WERI-Rb-1 (cell line): Measurements from ENCODE around the gene GOLGA8T.
A peak's percentile ranks its signal among the peaks of the same experiment; 100 is the strongest.
"Not testable (repeated sequence)": the region's sequence is repeated elsewhere in the genome, so short reads cannot be mapped to it uniquely, and the experiment has no call there.

Source experiments
- DNase-seq: peaks from one replicate; pipeline ENCODE4 v3.0.0-alpha.2; 2020
- H3K27ac ChIP-seq: fragments of 250-450 bp; sonication (Bioruptor Pico); 2 replicates; pipeline ENCODE4 v1.5.1; 2020; ENCODE audit warnings: mild to moderate bottlenecking, moderate library complexity
- H3K27me3 ChIP-seq: fragments of 250-450 bp; sonication (Bioruptor Pico); 2 replicates; pipeline ENCODE4 v1.5.1; 2021; ENCODE audit warnings: mild to moderate bottlenecking, low read depth, moderate library complexity; ENCODE audit not compliant: insufficient read depth, severe bottlenecking
- H3K36me3 ChIP-seq: fragments of 250-450 bp; sonication (Bioruptor Pico); 2 replicates; pipeline ENCODE4 v1.5.1; 2020; ENCODE audit warnings: mild to moderate bottlenecking, moderate library complexity
- H3K4me3 ChIP-seq: 2 replicates; pipeline ENCODE4 v1.5.1; 2011; ENCODE audit warnings: low read depth, mild to moderate bottlenecking, control low read depth, low read length
- H3K9me3 ChIP-seq: fragments of 250-450 bp; sonication (Bioruptor Pico); 2 replicates; pipeline ENCODE4 v1.5.1; 2021; ENCODE audit warnings: mild to moderate bottlenecking, moderate library complexity; ENCODE audit not compliant: severe bottlenecking
- TF ChIP-seq, protein P1 (sequence below): IDR thresholded peaks from 2 replicates; pipeline ENCODE4 v1.5.1; 2011; ENCODE audit warnings: low read depth, mild to moderate bottlenecking, control low read depth, inconsistent platforms, low read length

GOLGA8T gene

GRCh38 chr15:30173041-30173608 is 38.3 kb downstream of the GOLGA8T start:
- H3K4me3 ChIP-seq, H3K27ac ChIP-seq, H3K36me3 ChIP-seq, H3K9me3 ChIP-seq, H3K27me3 ChIP-seq: not testable (repeated sequence)
- TF ChIP-seq, protein P1, sequence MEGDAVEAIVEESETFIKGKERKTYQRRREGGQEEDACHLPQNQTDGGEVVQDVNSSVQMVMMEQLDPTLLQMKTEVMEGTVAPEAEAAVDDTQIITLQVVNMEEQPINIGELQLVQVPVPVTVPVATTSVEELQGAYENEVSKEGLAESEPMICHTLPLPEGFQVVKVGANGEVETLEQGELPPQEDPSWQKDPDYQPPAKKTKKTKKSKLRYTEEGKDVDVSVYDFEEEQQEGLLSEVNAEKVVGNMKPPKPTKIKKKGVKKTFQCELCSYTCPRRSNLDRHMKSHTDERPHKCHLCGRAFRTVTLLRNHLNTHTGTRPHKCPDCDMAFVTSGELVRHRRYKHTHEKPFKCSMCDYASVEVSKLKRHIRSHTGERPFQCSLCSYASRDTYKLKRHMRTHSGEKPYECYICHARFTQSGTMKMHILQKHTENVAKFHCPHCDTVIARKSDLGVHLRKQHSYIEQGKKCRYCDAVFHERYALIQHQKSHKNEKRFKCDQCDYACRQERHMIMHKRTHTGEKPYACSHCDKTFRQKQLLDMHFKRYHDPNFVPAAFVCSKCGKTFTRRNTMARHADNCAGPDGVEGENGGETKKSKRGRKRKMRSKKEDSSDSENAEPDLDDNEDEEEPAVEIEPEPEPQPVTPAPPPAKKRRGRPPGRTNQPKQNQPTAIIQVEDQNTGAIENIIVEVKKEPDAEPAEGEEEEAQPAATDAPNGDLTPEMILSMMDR, result peak; percentile 39
- DNase-seq, result peak; percentile 94

DNA sequence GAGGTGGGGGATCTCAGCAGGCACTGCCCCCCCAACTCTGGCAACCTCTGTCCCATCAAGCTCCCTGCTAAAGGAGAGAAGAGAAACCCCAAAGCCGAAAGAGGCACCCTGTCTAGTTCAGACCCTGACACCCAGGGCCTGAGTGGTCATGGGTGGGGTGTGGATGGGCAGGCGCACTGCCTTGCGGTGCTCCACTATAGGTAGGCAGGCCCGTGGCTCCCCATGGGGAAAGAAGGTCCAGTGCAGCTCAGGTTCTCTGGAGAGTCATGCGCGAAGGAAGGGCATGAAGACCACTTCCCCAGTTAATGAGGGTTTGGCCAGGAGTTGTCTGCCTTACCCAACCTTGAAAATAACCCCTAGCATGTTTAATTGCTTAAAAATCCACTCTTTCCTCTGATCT is 40.4 kb downstream of the GOLGA8T start:
- not testable (repeated sequence) for H3K27ac ChIP-seq, H3K4me3 ChIP-seq, H3K36me3 ChIP-seq, H3K27me3 ChIP-seq, H3K9me3 ChIP-seq, DNase-seq

- H3K36me3 ChIP-seq, H3K9me3 ChIP-seq: not testable (repeated sequence)
Measured at GRCh38 chr15:30176613-30177012, 41.8 kb downstream of the GOLGA8T start.

GRCh38 chr15:30179814-30180213 is 45.0 kb downstream of the GOLGA8T start:
- H3K27ac ChIP-seq, H3K36me3 ChIP-seq, H3K9me3 ChIP-seq, H3K27me3 ChIP-seq, DNase-seq, H3K4me3 ChIP-seq: not testable (repeated sequence)

More at GRCh38 chr15:30176613-30177012, 41.8 kb downstream of the GOLGA8T start:
- not testable (repeated sequence) for H3K27ac ChIP-seq, DNase-seq, H3K4me3 ChIP-seq, H3K27me3 ChIP-seq

- DNase-seq, H3K9me3 ChIP-seq, H3K27me3 ChIP-seq, H3K27ac ChIP-seq, H3K4me3 ChIP-seq, H3K36me3 ChIP-seq: not testable (repeated sequence)
Measured at GRCh38 chr15:30185495-30185894, 50.6 kb downstream of the GOLGA8T start.

GRCh38 chr15:30187429-30187828 is 52.6 kb downstream of the GOLGA8T start:
- not testable (repeated sequence) for H3K4me3 ChIP-seq, DNase-seq, H3K9me3 ChIP-seq, H3K27ac ChIP-seq, H3K36me3 ChIP-seq, H3K27me3 ChIP-seq

DNA sequence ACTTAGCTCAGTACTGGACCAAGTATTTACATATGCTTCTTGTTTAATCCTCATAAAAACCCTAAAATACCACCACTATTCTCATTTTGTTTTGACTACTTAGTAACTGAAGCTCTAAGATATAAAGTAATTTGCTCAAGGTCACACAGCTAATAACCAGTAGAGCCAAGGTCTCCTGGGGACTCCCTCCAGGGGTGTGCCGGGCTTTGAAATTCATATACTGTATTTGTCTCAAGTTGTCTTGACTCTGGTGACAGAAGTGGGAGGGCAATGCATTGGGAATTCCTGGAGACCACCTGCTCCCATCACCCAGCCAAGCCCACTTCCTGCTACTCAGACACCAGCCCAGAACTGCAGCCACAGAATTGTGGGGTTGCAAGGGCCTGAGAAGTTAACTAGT is 54.9 kb downstream of the GOLGA8T start:
- not testable (repeated sequence) for H3K27ac ChIP-seq, H3K4me3 ChIP-seq, H3K27me3 ChIP-seq, DNase-seq, H3K36me3 ChIP-seq, H3K9me3 ChIP-seq

GRCh38 chr15:30191143-30191542 is 56.3 kb downstream of the GOLGA8T start:
- H3K9me3 ChIP-seq, H3K27ac ChIP-seq, H3K4me3 ChIP-seq, H3K27me3 ChIP-seq, DNase-seq, H3K36me3 ChIP-seq: not testable (repeated sequence)

DNA sequence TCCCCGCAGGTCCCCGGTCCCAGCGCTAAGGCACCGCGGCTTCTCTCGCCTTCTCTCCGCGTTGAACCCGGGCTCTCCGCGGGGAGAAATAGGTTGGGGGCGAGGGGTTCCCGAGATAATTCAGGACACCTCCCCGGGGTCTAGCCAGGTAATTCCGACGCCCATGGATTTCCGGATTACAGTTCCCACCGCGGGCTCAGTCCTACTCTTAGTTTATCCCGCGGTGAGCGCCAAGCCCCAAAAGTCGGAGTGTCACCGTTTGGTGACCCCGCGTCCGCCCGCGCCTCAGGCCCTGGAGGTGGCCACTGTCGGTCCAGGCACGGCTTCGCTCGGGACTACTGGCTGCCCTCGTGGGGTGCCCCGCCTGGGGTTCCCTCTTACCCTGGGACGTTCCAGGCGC is 56.8 kb downstream of the GOLGA8T start:
- H3K4me3 ChIP-seq, result peak overlapping the region; percentile 39
- not testable (repeated sequence) for DNase-seq, H3K9me3 ChIP-seq, H3K27me3 ChIP-seq, H3K36me3 ChIP-seq, H3K27ac ChIP-seq

GRCh38 chr15:30192119-30192745 is 57.4 kb downstream of the GOLGA8T start:
- H3K27ac ChIP-seq, H3K27me3 ChIP-seq, DNase-seq, H3K9me3 ChIP-seq, H3K36me3 ChIP-seq: not testable (repeated sequence)
- peak overlapping the region; percentile 18; the same call in 1 of the 2 replicates for H3K4me3 ChIP-seq

DNA sequence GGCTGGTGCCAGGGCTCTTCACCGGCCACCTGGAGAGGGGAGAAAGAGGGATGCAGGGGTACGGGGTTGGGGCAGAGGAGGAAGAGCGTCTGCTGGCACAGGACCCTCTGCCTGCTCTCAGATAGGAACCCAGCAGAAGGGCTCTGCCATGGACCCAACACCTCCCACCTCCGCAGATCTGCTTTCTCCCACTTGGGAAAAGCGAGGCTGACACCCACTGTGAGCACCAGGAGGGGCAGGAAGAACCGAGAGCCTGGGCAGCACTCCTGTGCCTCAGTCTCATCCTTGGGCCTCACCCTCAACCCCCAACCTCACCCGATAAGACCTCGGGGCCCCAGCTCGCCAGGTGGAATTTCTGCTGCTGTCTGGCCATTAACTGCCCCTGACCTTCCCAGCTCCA is 58.0 kb downstream of the GOLGA8T start:
- not testable (repeated sequence) for H3K27me3 ChIP-seq, H3K9me3 ChIP-seq, DNase-seq, H3K4me3 ChIP-seq, H3K27ac ChIP-seq, H3K36me3 ChIP-seq
